Trophoblast cell (in vitro differentiated cells and primary cell): Measurements from ENCODE around the gene RAPGEF1.

ENCODE experiments used
- DNase-seq, 2 donors: peaks; one replicate each; pipeline ENCODE4 v3.0.0-alpha.2; 2016
- H2AFZ ChIP-seq: 2 replicates; pipeline ENCODE4 v1.6.1; 2013; ENCODE audit warnings: low read length, moderate library complexity, mild to moderate bottlenecking; ENCODE audit not compliant: insufficient read depth, poor library complexity
- H2AK5ac ChIP-seq: 2 replicates; pipeline ENCODE4 v1.6.1; 2013; ENCODE audit warnings: mild to moderate bottlenecking, low read length
- H2BK120ac ChIP-seq: 2 replicates; pipeline ENCODE4 v1.6.1; 2013; ENCODE audit warnings: low read length, mild to moderate bottlenecking, moderate library complexity; ENCODE audit not compliant: insufficient read depth, poor library complexity
- H2BK12ac ChIP-seq: 2 replicates; pipeline ENCODE4 v1.6.1; 2013; ENCODE audit warnings: mild to moderate bottlenecking, low read length, moderate library complexity
- H2BK5ac ChIP-seq: 2 replicates; pipeline ENCODE4 v1.6.1; 2013; ENCODE audit warnings: low read length, low read depth, moderate library complexity, mild to moderate bottlenecking; ENCODE audit not compliant: poor library complexity
- H3K14ac ChIP-seq: 2 replicates; pipeline ENCODE4 v1.6.1; 2013; ENCODE audit warnings: mild to moderate bottlenecking, low read length
- H3K18ac ChIP-seq: 2 replicates; pipeline ENCODE4 v1.6.1; 2013; ENCODE audit warnings: mild to moderate bottlenecking, low read length
- H3K23ac ChIP-seq: 2 replicates; pipeline ENCODE4 v1.6.1; 2013; ENCODE audit warnings: low read length
- H3K27ac ChIP-seq: 2 replicates; pipeline ENCODE4 v1.5.1; 2013; ENCODE audit warnings: low read depth, mild to moderate bottlenecking, inconsistent platforms, low read length, moderate library complexity
- H3K27me3 ChIP-seq: 2 replicates; pipeline ENCODE4 v1.6.1; 2013; ENCODE audit warnings: inconsistent platforms, mild to moderate bottlenecking, low read length, moderate library complexity; ENCODE audit not compliant: insufficient read depth
- H3K36me3 ChIP-seq, 2 experiments: 1 replicate in 1 of 2; 2 replicates in 1 of 2; pipeline ENCODE4 v1.6.1; 2013; ENCODE audit warnings: low read length in 2 of 2, mild to moderate bottlenecking in 2 of 2, moderate library complexity in 1 of 2; ENCODE audit not compliant: insufficient read depth in 2 of 2, control insufficient read depth in 1 of 2
- H3K4ac ChIP-seq: 2 replicates; pipeline ENCODE4 v1.6.1; 2013; ENCODE audit warnings: low read depth, mild to moderate bottlenecking, low read length, moderate library complexity
- H3K4me1 ChIP-seq, 2 experiments: 1 replicate in 1 of 2; 2 replicates in 1 of 2; pipeline ENCODE4 v1.6.1; 2013; ENCODE audit warnings: low read length in 2 of 2, mild to moderate bottlenecking in 2 of 2, moderate library complexity in 1 of 2; ENCODE audit not compliant: insufficient read depth in 2 of 2, control insufficient read depth in 1 of 2
- H3K4me2 ChIP-seq: 2 replicates; pipeline ENCODE4 v1.6.1; 2013; ENCODE audit warnings: inconsistent platforms, mild to moderate bottlenecking, low read length, moderate library complexity
- H3K4me3 ChIP-seq: 2 replicates; pipeline ENCODE4 v1.5.1; 2013; ENCODE audit warnings: mild to moderate bottlenecking, low read depth, low read length, inconsistent platforms
- H3K79me1 ChIP-seq: one replicate; pipeline ENCODE4 v1.6.1; 2013; ENCODE audit warnings: low read length
- H3K79me2 ChIP-seq: 2 replicates; pipeline ENCODE4 v1.6.1; 2013; ENCODE audit warnings: low read length, mild to moderate bottlenecking; ENCODE audit not compliant: control insufficient read depth, insufficient read depth, poor library complexity
- H3K9ac ChIP-seq: 2 replicates; pipeline ENCODE4 v1.6.1; 2013; ENCODE audit warnings: mild to moderate bottlenecking, low read length
- H3K9me3 ChIP-seq: 2 replicates; pipeline ENCODE4 v1.6.1; 2013; ENCODE audit warnings: low read depth, mild to moderate bottlenecking, control low read depth, inconsistent platforms, low read length; ENCODE audit not compliant: insufficient read depth
- H4K12ac ChIP-seq: 2 replicates; pipeline ENCODE4 v1.6.1; 2013; ENCODE audit warnings: low read depth, mild to moderate bottlenecking, low read length, moderate library complexity
- H4K8ac ChIP-seq: 2 replicates; pipeline ENCODE4 v1.6.1; 2013; ENCODE audit warnings: low read depth, mild to moderate bottlenecking, low read length, moderate library complexity
- H4K91ac ChIP-seq: one replicate; pipeline ENCODE4 v1.6.1; 2013; ENCODE audit warnings: low read depth, mild to moderate bottlenecking, low read length, moderate library complexity
- WGBS: extraction: QIAGEN DNeasy Blood & Tissue Kit; methylation state at CpG from one replicate; pipeline ENCODE4 v1.1.7; 2013; ENCODE audit warnings: missing lambda C conversion rate; ENCODE audit not compliant: insufficient read length, insufficient coverage; ENCODE audit errors: extremely low coverage; 5-methylcytosine and 5-hydroxymethylcytosine counted together

RAPGEF1 gene

GRCh38 chr9:131625790-131626670, 113.8 kb downstream of the RAPGEF1 start:
- Histone ChIP-seq H4K12ac (no peak overlapping the region), H3K4me1 (peaks cover 13 to 20% of the 10 kb centered on the region in 2 experiments), H3K4ac (no peak overlapping the region), H3K9ac (no peak overlapping the region), H3K4me3 (no peak overlapping the region), H2BK120ac (no peak overlapping the region), H3K27ac (peak overlapping the region; percentile 2), H3K4me2 (no peak overlapping the region), H3K79me1 (no peaks in the 10 kb centered on the region), H2BK5ac (no peak overlapping the region), H4K8ac (no peak overlapping the region), H3K27me3 (no peaks in the 10 kb centered on the region), H4K91ac (no peak overlapping the region), H3K79me2 (no peaks in the 10 kb centered on the region), H2AFZ (no peak overlapping the region), H2AK5ac (no peak overlapping the region), H3K18ac (no peak overlapping the region), H2BK12ac (no peak overlapping the region), H3K36me3 (peaks cover 46 to 57% of the 10 kb centered on the region in 2 experiments), H3K9me3 (no peaks in the 10 kb centered on the region), H3K14ac (no peak overlapping the region), H3K23ac (no peak overlapping the region)
- DNase-seq = no peak
- WGBS = no CpG with 5 or more reads among the region's 28 CpGs

- no peaks in the 10 kb centered on the region for H3K79me1 ChIP-seq
- H4K8ac ChIP-seq = no peak overlapping the region
- DNase-seq = no peak
- no peak overlapping the region for H3K4me2 ChIP-seq
- no peak overlapping the region for H3K4me3 ChIP-seq
- H3K14ac ChIP-seq = no peak overlapping the region
- no CpG with 5 or more reads among the region's 6 CpGs for WGBS
- H3K23ac ChIP-seq = no peak overlapping the region
- no peak overlapping the region for H2BK12ac ChIP-seq
- peaks cover 13 to 20% of the 10 kb centered on the region in 2 experiments for H3K4me1 ChIP-seq
- H3K27ac ChIP-seq = no peak overlapping the region
- no peak overlapping the region for H2AFZ ChIP-seq
- H3K36me3 ChIP-seq = peaks cover 52 to 62% of the 10 kb centered on the region in 2 experiments
- H3K18ac ChIP-seq = no peak overlapping the region
- H2BK120ac ChIP-seq = no peak overlapping the region
- no peak overlapping the region for H2AK5ac ChIP-seq
- H3K9ac ChIP-seq = no peak overlapping the region
- H3K4ac ChIP-seq = no peak overlapping the region
- H3K9me3 ChIP-seq = no peaks in the 10 kb centered on the region
- H3K27me3 ChIP-seq = no peaks in the 10 kb centered on the region
- no peaks in the 10 kb centered on the region for H3K79me2 ChIP-seq
- H4K91ac ChIP-seq = no peak overlapping the region
- H2BK5ac ChIP-seq = no peak overlapping the region
- no peak overlapping the region for H4K12ac ChIP-seq
Observed at GRCh38 chr9:131625508-131625787, 114.4 kb downstream of the RAPGEF1 start.

- no peak overlapping the region for H3K4me3 ChIP-seq
- H3K14ac ChIP-seq = no peak overlapping the region
- peak overlapping the region; percentile 18 for H3K18ac ChIP-seq
- H4K91ac ChIP-seq = no peak overlapping the region
- no peak overlapping the region for H2AFZ ChIP-seq
- no peak overlapping the region for H2BK5ac ChIP-seq
- H4K12ac ChIP-seq = no peak overlapping the region
- no peak overlapping the region for H2AK5ac ChIP-seq
- H3K79me1 ChIP-seq = no peaks in the 10 kb centered on the region
- H3K79me2 ChIP-seq = no peaks in the 10 kb centered on the region
- H3K23ac ChIP-seq = no peak overlapping the region
- H2BK12ac ChIP-seq = no peak overlapping the region
- H3K27me3 ChIP-seq = no peaks in the 10 kb centered on the region
- H3K4me2 ChIP-seq = no peak overlapping the region
- H3K9me3 ChIP-seq = no peaks in the 10 kb centered on the region
- no peak for DNase-seq
- no peak overlapping the region for H2BK120ac ChIP-seq
- peaks cover 13 to 17% of the 10 kb centered on the region in 2 experiments for H3K4me1 ChIP-seq
- no CpG with 5 or more reads among the region's 13 CpGs for WGBS
- no peak overlapping the region for H4K8ac ChIP-seq
- peaks cover 54 to 64% of the 10 kb centered on the region in 2 experiments for H3K36me3 ChIP-seq
- H3K9ac ChIP-seq = no peak overlapping the region
- H3K27ac ChIP-seq = no peak overlapping the region
- H3K4ac ChIP-seq = no peak overlapping the region
Observed at GRCh38 chr9:131624636-131625507, 115.0 kb downstream of the RAPGEF1 start.

GRCh38 chr9:131623655-131624330, 116.1 kb downstream of the RAPGEF1 start:
- no peak overlapping the region for H3K27ac ChIP-seq
- no peaks in the 10 kb centered on the region for H3K79me2 ChIP-seq
- H3K9ac ChIP-seq = no peak overlapping the region

More at GRCh38 chr9:131623655-131624330, 116.1 kb downstream of the RAPGEF1 start:
- Histone ChIP-seq H3K4me3 (no peak overlapping the region), H4K8ac (no peak overlapping the region), H3K79me1 (no peaks in the 10 kb centered on the region), H3K4me1 (peaks cover 13 to 17% of the 10 kb centered on the region in 2 experiments), H2BK5ac (no peak overlapping the region), H3K14ac (no peak overlapping the region), H2BK12ac (no peak overlapping the region), H3K27me3 (no peaks in the 10 kb centered on the region), H3K4me2 (no peak overlapping the region), H2AK5ac (no peak overlapping the region), H2BK120ac (no peak overlapping the region), H3K9me3 (no peaks in the 10 kb centered on the region), H3K23ac (no peak overlapping the region), H3K18ac (no peak overlapping the region), H2AFZ (no peak overlapping the region), H3K4ac (no peak overlapping the region), H4K12ac (no peak overlapping the region), H3K36me3 (peaks cover 61 to 71% of the 10 kb centered on the region in 2 experiments), H4K91ac (no peak overlapping the region)
- DNase-seq = no peak
- WGBS = no CpG with 5 or more reads among the region's 14 CpGs
